ENCODE results near the gene SFTPA2. TPM values are rescaled to one million over a fixed set of nuclear protein-coding genes. Genes with fewer than 3 reads are reported as not detected.
"Not testable (repeated sequence)": the region's sequence is repeated elsewhere in the genome, so short reads cannot be mapped to it uniquely, and the experiment has no call there.

Gene SFTPA2
- total and polyA plus RNA-seq, 2 experiments from 2014 or later = 0.45 TPM; not detected in 1

DNA sequence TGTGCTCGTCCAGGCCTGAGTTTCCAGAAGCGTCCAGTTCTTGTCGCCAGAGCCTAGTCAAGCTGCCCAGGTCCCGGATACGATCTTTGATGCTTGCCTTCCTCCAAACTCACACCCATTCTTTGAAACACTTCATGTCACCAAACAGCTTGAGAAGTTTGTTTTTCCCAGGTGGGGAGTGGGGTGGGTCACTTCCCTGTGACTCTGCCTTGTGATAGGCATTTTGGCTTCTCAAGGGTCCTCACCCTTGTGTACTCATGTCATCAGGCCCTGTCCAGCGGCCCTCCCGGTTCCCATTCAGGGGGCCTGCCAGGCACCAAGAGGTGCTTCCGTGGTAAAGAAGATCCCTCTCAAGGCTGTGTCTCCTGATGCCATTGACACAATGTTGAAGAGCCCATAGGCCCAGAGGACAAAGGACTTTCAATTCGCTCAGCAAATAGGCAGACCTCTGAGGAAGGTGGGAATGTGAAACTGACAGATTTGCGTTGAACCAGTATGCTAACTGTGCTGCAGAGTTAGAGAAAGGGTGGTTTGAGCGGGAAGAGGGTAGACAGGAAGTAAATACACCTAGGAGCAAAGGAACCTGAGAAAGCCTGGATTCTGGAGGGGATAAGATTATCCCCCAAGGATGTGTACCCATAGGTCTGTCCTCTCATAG lies 25.8 kb upstream of the SFTPA2 start:
- Histone ChIP-seq H3K27me3 (no peaks in the 10 kb centered on the region), H3K4me1 (ENCODE audit: low read depth) (no peaks in the 10 kb centered on the region), H3K9me3 (ENCODE audit: low read depth) (no peaks in the 10 kb centered on the region), H3K27ac (no peak overlapping the region), H3K4me3 (no peak overlapping the region), H3K36me3 (no peaks in the 10 kb centered on the region)
- DNase-seq (ENCODE audit: low read depth in 1 of 2, low spot score in 1 of 2) = no peak
- TF ChIP-seq, protein P1, sequence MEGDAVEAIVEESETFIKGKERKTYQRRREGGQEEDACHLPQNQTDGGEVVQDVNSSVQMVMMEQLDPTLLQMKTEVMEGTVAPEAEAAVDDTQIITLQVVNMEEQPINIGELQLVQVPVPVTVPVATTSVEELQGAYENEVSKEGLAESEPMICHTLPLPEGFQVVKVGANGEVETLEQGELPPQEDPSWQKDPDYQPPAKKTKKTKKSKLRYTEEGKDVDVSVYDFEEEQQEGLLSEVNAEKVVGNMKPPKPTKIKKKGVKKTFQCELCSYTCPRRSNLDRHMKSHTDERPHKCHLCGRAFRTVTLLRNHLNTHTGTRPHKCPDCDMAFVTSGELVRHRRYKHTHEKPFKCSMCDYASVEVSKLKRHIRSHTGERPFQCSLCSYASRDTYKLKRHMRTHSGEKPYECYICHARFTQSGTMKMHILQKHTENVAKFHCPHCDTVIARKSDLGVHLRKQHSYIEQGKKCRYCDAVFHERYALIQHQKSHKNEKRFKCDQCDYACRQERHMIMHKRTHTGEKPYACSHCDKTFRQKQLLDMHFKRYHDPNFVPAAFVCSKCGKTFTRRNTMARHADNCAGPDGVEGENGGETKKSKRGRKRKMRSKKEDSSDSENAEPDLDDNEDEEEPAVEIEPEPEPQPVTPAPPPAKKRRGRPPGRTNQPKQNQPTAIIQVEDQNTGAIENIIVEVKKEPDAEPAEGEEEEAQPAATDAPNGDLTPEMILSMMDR (IDR thresholded peaks at IDR 0.05; ENCODE audit: low read depth, low read length) = no peak

DNA sequence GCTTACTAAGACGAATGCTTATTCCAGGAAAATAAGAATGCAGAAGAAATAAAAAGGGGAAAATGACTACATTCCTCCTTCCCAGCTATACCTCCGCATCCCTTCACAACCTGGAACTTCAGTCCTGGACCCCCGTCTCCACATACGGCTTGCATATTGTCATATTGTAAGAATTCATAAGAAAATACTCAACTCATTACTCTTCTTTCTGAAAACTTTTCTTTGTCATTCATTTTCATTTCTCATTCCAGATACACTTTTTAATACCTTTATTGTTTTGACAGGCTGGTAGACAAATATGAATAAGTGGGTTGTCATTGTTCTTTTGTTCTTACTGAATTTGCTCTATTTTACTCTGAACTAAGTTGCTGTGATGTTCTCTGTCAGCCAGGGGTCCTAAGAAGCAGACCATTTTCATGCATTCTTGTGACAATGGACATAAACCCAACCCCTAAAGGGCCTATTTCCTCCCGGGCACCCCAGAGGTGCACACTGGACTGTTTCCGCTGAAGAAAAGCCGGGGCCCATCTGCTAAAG lies 23.3 kb upstream of the SFTPA2 start:
- Histone ChIP-seq H3K36me3 (no peaks in the 10 kb centered on the region), H3K27me3 (no peaks in the 10 kb centered on the region), H3K4me1 (ENCODE audit: low read depth) (no peaks in the 10 kb centered on the region), H3K9me3 (ENCODE audit: low read depth) (no peaks in the 10 kb centered on the region), H3K4me3 (no peak overlapping the region), H3K27ac (no peak overlapping the region)
- TF ChIP-seq, protein P1 (IDR thresholded peaks at IDR 0.05; ENCODE audit: low read depth, low read length) = no peak
- no peak for DNase-seq (ENCODE audit: low read depth in 1 of 2, low spot score in 1 of 2)

DNA sequence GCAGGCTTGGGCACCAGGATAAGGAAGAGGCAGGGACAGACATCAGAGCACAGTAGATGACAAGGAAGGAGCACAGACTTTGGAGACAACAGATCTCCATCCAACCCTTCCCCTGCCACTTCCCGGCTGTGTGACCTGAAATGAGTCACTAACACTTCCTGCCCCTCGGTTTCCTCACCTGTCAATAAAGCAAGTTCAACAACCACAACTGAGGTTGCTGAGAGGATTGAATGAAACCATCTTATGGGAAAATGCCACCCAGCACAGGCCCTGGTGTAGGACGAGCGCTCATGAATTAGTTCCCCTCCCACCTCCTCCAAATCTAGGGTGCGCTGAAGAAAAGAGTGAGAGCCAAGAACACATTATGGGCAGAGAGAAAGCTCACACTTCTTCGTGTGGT lies 22.7 kb upstream of the SFTPA2 start:
- not testable (repeated sequence) for H3K9me3 ChIP-seq (ENCODE audit: low read depth); H3K27ac ChIP-seq; H3K27me3 ChIP-seq; H3K4me3 ChIP-seq; H3K36me3 ChIP-seq; H3K4me1 ChIP-seq (ENCODE audit: low read depth); DNase-seq (ENCODE audit: low read depth in 1 of 2, low spot score in 1 of 2)

DNA sequence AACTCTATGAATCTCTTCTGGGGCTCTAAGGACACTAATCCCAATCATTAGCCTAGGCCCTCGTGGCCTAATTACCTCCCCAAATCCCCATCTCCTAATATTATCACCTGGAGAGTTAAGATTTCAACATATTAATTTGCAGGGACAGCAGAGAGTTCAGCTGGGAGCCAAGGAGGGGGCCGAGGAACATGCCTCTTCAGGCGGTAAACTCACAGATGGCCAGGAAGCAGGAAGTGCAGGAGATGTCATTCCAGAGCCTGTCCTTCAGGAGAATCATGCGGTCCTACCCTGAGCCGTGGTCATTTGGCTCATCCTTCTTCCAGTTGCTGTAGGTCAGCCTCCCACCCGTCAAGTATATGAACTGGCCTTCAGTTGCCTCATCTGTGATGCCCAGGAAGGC lies 21.9 kb upstream of the SFTPA2 start:
- no peak for DNase-seq (ENCODE audit: low read depth in 1 of 2, low spot score in 1 of 2)
- TF ChIP-seq, protein P1 (IDR thresholded peaks at IDR 0.05; ENCODE audit: low read depth, low read length) = no peak
- Histone ChIP-seq H3K36me3 (no peaks in the 10 kb centered on the region), H3K4me3 (no peak overlapping the region), H3K27me3 (no peaks in the 10 kb centered on the region), H3K27ac (no peak overlapping the region), H3K9me3 (ENCODE audit: low read depth) (no peaks in the 10 kb centered on the region), H3K4me1 (ENCODE audit: low read depth) (no peaks in the 10 kb centered on the region)

DNA sequence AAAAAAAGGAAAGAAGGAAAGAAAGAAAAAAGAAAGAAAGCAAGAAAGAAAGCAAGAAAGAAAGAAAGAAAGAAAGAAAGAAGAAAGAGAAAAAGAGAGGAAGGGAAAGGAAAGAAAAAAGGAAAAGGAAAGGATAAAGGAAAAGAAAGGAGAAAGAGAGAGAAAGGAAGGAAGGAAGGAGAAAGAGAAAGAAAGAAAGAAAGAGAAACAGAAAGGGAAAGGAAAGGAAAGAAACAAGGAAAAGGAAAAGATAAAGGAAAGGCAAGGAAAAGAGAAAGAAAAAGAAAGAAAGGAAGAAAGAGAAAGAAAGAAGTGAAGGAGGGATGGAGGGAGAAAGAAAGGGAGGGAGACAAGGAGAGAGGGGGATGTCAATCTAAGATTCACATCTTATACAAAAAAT lies 20.8 kb upstream of the SFTPA2 start:
- Histone ChIP-seq H3K9me3 (ENCODE audit: low read depth) (no peaks in the 10 kb centered on the region), H3K4me1 (ENCODE audit: low read depth) (no peaks in the 10 kb centered on the region), H3K27me3 (no peaks in the 10 kb centered on the region), H3K4me3 (no peak overlapping the region), H3K36me3 (no peaks in the 10 kb centered on the region), H3K27ac (no peak overlapping the region)
- TF ChIP-seq, protein P1 (IDR thresholded peaks at IDR 0.05; ENCODE audit: low read depth, low read length) = no peak
- no peak for DNase-seq (ENCODE audit: low read depth in 1 of 2, low spot score in 1 of 2)

DNA sequence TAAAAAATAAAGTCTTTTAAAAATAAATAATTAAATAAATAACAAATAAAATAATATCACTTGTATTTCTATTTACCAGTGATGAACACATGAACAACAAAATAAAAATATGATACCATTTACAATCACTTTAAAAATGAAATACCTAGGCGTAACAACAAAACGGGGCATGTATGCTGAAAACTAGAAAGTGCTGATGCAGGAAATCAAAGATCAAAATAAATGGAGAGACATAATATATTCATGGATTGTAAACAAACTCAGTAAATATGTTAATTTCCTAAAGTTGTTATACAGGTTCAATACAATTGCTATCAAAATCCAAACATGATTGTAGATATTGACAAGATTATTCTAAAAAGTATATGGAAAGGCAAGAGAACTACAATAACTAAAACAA lies 19.2 kb upstream of the SFTPA2 start:
- TF ChIP-seq, protein P1 (IDR thresholded peaks at IDR 0.05; ENCODE audit: low read depth, low read length) = no peak

DNA sequence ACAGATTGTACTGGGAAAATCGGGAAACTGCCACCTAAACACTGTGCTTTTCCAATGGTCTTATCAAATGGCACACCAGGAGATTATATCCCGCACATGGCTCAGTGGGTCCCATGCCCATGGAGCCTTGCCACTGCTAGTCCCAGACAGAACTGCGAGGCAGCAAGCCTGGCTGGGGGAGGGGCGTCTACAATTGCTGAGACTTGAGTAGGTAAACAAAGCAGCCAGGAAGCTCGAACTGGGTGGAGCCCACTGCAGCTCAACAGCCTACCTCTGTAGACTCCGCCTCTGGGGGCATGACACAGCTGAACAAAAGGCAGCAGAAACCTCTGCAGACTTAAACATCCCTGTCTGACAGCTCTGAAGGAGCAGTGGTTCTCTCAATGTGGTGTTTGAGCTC lies 10.4 kb upstream of the SFTPA2 start:
- DNase-seq (ENCODE audit: low read depth in 1 of 2, low spot score in 1 of 2); H3K4me3 ChIP-seq; H3K9me3 ChIP-seq (ENCODE audit: low read depth); H3K27me3 ChIP-seq; H3K4me1 ChIP-seq (ENCODE audit: low read depth); H3K36me3 ChIP-seq; H3K27ac ChIP-seq: not testable (repeated sequence)

More for the DNA sequence above, 19.2 kb upstream of the SFTPA2 start:
- Histone ChIP-seq H3K27me3 (no peaks in the 10 kb centered on the region), H3K36me3 (no peaks in the 10 kb centered on the region), H3K4me3 (no peak overlapping the region), H3K9me3 (ENCODE audit: low read depth) (no peaks in the 10 kb centered on the region), H3K27ac (no peak overlapping the region), H3K4me1 (ENCODE audit: low read depth) (no peaks in the 10 kb centered on the region)
- no peak for DNase-seq (ENCODE audit: low read depth in 1 of 2, low spot score in 1 of 2)
